ENCODE results near the gene C1orf232.

The C1orf232 gene

DNA sequence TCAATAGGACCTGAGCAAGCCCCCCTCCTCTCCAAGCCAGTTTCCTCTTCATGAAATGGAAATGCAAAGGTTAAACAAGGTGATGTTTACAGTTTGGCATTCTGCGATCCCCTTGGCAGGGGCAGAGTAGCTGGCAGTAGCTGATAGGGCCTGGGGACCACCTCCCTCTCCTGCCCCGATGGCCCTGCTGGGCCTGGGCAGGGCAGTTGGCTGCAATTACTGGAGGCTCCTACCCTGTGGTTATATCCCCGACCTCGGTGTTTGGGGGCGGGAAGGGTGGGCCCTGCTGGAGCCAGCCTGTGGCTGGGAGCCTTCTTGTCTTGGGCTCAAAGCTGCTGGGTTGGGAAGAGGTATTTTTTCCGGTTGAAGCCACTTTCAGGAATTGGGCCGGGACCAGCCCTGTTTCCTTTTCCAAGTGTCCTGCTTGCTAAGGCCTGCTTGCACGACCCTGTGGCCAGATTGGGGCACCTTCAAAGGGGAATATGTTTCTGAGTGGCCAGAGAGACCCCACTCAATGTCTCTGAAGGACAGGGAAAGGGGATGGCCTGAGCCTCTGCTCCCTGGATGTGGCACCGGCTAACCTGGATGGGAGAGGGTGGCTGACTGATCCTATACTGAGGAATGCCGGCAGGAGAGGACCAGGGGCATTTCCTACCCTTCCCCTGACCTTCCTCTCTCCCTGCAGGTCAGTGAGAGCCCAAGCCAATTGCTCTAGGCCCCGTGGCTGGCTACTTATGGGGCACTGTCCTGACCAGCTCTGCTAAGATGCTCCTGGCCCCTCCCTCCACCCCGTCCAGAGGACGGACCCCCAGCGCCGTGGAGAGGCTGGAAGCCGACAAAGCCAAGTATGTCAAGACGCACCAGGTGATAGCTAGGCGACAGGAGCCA is 8.0 kb downstream of the C1orf232 start:
- no peak for DNase-seq (ENCODE audit: insufficient read length, low spot score)
- FAIRE-seq = no peak
- TF ChIP-seq POU2F2 (IDR thresholded peaks at IDR 0.05; ENCODE audit: low read depth, low read length) = no peak
- TF ChIP-seq PAX5 (IDR thresholded peaks at IDR 0.05; ENCODE audit: insufficient read depth, low read length, severe bottlenecking) = no peak
- TF ChIP-seq SPI1 (IDR thresholded peaks at IDR 0.05; ENCODE audit: low read depth, low read length) = no peak
- TF ChIP-seq POLR2AphosphoS5 (IDR thresholded peaks at IDR 0.05; ENCODE audit: low read depth, low read length) = no peak
- no peak for TF ChIP-seq TAF1 (IDR thresholded peaks at IDR 0.05; ENCODE audit: low read depth, low read length)
- TF ChIP-seq POLR2A (IDR thresholded peaks at IDR 0.05; ENCODE audit: low read depth, low read length) = no peak

DNA sequence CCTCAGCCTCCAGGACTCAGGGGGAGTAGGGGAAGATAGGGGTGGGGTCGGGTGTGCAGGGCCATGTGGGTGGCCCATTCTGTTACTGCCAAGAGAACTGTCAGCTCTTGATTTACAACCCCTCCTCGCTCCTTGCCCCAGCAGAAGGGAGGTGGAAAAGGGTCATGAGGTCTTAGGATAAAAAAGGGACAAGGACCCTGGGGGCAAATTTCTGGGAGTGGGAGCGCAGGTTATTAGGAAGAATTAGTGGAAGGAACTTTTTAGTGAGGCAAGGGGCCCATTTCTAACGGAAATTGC is 9.1 kb downstream of the C1orf232 start:
- no peak for FAIRE-seq
- no peak for DNase-seq (ENCODE audit: insufficient read length, low spot score)
- TF ChIP-seq PAX5 (IDR thresholded peaks at IDR 0.05; ENCODE audit: insufficient read depth, low read length, severe bottlenecking) (no peak), POLR2A (IDR thresholded peaks at IDR 0.05; ENCODE audit: low read depth, low read length) (no peak), SPI1 (IDR thresholded peaks at IDR 0.05; ENCODE audit: low read depth, low read length) (no peak), TAF1 (IDR thresholded peaks at IDR 0.05; ENCODE audit: low read depth, low read length) (no peak), POLR2AphosphoS5 (IDR thresholded peaks at IDR 0.05; ENCODE audit: low read depth, low read length) (no peak), POU2F2 (IDR thresholded peaks at IDR 0.05; ENCODE audit: low read depth, low read length) (no peak)

DNA sequence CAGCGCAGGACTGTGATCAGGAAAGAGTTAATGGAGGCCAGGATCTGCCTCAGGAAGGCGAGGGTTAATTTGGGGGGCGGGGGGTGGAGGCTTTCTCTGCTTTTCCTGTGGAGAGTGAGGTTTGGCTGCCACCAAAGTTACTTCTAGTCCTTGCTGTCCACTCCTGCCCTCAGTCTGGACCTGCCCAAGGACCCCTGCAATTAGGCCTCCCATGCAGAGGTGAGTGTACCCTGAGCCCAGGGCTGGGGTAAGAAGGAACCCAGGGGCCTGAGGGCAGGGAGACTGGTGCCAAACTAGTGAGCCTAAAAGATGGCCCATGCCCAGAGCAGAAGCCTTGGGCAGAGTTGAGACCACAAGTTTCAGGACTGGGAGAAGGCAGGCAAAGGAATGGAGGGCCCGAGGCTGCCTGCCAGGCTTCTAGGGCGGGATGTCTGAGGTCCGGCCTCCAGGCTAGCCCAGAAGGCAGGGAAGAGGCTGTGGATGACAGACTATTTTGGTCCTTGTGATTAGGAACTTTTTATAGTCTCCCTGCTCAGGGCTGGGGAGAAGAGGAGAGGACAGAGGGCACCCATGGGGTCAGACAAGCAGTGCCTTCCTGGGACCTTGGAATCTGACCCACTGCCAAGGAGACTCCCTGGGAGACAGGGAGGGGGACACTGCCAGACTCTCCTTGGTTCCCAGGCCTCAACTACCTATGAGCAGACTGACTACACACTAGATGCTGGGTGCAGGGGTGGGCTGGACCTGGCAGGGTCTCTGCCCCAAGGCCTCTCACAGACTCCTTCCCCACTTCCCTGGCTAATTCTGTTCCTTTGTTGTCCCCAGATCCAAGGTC is 9.6 kb downstream of the C1orf232 start, which contains the start of gene FAM110D:
Gene FAM110D, plus strand, starts transcription at position 172 of the 835 bp plus-strand sequence. CDS start 2,213 bp downstream, outside the sequence.
- TF ChIP-seq TAF1 (IDR thresholded peaks at IDR 0.05; ENCODE audit: low read depth, low read length) (no peak), POLR2AphosphoS5 (IDR thresholded peaks at IDR 0.05; ENCODE audit: low read depth, low read length) (no peak), SPI1 (IDR thresholded peaks at IDR 0.05; ENCODE audit: low read depth, low read length) (no peak), PAX5 (IDR thresholded peaks at IDR 0.05; ENCODE audit: insufficient read depth, low read length, severe bottlenecking) (no peak), POLR2A (IDR thresholded peaks at IDR 0.05; ENCODE audit: low read depth, low read length) (no peak), POU2F2 (IDR thresholded peaks at IDR 0.05; ENCODE audit: low read depth, low read length) (no peak)
- DNase-seq (ENCODE audit: insufficient read length, low spot score) = no peak
- FAIRE-seq = no peak

DNA sequence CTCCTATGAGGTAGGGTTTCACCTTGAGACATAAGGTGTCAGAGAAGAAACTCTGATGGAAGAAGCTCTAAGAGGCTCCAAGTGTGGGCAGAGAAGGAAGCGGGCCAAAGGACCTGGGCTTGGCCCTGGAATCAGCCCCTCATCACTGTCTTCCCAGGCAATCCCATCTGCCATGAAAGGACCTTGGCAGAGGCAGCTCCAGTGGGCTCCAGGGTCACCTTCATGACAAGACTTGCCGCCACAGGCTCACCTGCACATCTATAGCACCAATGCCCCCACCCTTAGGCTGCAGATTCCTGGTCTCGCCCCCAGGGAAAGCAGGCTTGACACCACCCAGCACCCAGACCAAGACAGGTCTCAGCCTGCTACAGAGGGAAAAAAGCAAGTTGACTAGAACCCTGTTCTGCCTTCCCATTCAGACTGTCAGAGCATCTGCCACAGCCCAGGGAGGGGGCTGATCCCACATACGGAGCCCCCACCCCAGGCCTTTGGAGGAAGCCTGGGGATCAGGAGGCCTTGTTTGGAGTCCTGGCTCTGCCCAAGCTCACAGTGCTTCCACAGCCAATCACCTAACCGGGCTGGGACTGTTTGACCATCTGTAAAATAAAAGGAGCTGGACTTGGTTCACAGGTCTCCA is 10.4 kb downstream of the C1orf232 start:
- FAIRE-seq (no peak), DNase-seq (ENCODE audit: insufficient read length, low spot score) (no peak)
- TF ChIP-seq POLR2A (IDR thresholded peaks at IDR 0.05; ENCODE audit: low read depth, low read length) (no peak), POLR2AphosphoS5 (IDR thresholded peaks at IDR 0.05; ENCODE audit: low read depth, low read length) (no peak), PAX5 (IDR thresholded peaks at IDR 0.05; ENCODE audit: insufficient read depth, low read length, severe bottlenecking) (no peak), TAF1 (IDR thresholded peaks at IDR 0.05; ENCODE audit: low read depth, low read length) (no peak), SPI1 (IDR thresholded peaks at IDR 0.05; ENCODE audit: low read depth, low read length) (no peak)

DNA sequence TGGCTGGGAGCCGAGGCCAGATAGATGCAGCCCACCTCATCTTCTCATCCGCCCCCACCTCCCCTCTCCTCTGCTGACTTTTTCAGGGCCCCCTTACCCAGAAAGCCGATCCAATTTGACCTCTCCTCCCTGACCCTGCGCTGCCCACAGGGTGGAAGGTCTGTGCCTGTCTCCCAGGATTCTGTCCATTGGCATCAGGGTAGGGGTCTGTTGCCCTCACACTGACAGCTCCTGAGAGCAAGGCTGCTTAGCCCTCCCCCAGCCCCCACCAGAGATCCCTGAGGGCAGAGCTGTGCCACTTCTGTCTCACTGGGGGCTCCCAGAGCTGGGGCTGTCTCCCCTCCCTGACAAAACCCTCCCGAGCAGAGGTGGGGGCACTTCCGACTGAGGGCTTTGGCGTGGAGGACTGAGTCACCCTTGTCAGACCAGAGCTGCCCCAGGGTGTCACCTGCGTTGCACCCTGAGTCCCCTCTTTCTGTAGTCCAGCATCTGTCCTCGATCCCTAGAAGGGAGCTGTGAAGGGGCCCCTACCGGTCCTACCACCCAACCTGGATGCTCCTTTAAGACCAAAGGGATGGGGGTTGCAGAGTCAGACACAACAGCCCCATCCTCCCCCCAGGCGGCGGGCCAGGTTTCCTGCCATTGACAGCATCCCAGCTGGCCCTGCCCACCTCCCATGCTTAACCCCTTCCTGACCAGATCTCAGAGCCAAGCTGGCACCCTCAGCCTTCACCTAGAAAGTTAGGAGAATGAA is 12.3 kb downstream of the C1orf232 start:
- TF ChIP-seq POLR2AphosphoS5 (IDR thresholded peaks at IDR 0.05; ENCODE audit: low read depth, low read length) = no peak
- no peak for TF ChIP-seq TAF1 (IDR thresholded peaks at IDR 0.05; ENCODE audit: low read depth, low read length)
- no peak for TF ChIP-seq SPI1 (IDR thresholded peaks at IDR 0.05; ENCODE audit: low read depth, low read length)
- no peak for TF ChIP-seq POU2F2 (IDR thresholded peaks at IDR 0.05; ENCODE audit: low read depth, low read length)
- no peak for TF ChIP-seq POLR2A (IDR thresholded peaks at IDR 0.05; ENCODE audit: low read depth, low read length)
- TF ChIP-seq PAX5 (IDR thresholded peaks at IDR 0.05; ENCODE audit: insufficient read depth, low read length, severe bottlenecking) = no peak
- DNase-seq (ENCODE audit: insufficient read length, low spot score) (no peak), FAIRE-seq (no peak)

DNA sequence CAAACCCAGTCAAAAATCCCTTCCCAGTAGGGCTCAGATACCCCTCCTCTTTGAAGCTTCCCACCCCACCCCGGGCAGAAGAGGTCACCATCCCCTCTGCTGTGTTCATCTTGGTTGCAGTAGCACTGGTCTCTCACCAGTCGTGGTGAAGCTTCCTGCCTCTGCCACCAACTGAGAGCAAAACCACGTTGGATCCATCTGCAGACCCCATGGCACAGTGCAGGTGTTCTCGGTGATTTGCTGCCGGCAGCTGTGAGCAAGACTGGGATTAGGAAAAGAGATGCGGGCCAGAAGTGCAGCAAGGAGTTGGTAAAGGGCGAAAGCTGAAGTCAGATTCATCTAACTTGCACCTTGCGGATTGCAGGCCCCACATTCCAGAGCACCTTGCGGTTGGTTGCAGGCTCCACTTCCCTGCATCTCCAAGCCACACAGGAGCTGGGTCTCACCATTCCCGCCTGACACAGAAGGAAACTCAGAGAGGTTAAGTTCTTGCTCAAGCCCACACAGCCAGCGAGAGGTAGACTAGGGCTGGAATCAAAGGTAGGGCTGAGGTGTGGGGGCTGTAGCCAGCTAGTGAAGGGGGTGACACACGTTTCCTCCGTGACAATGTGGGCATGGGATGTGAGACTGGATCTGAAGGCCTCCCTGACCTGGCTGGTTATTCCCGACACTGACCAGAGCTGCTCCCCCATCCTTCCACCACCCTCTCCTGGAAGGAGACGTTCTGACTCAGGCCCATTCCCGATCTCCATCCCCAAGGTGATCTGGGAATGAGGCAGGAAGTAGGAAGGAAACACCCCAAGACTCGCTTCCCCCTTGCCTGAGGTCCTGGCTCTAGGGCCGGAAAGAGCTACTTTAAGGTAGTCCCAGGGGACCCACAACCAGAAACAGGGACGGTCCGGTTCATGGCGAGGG is 13.1 kb downstream of the C1orf232 start:
- TF ChIP-seq TAF1 (IDR thresholded peaks at IDR 0.05; ENCODE audit: low read depth, low read length) (no peak), POLR2A (IDR thresholded peaks at IDR 0.05; ENCODE audit: low read depth, low read length) (no peak), POU2F2 (IDR thresholded peaks at IDR 0.05; ENCODE audit: low read depth, low read length) (no peak), SPI1 (IDR thresholded peaks at IDR 0.05; ENCODE audit: low read depth, low read length) (no peak), PAX5 (IDR thresholded peaks at IDR 0.05; ENCODE audit: insufficient read depth, low read length, severe bottlenecking) (no peak), POLR2AphosphoS5 (IDR thresholded peaks at IDR 0.05; ENCODE audit: low read depth, low read length) (no peak)
- no peak for DNase-seq (ENCODE audit: insufficient read length, low spot score)
- FAIRE-seq = no peak

DNA sequence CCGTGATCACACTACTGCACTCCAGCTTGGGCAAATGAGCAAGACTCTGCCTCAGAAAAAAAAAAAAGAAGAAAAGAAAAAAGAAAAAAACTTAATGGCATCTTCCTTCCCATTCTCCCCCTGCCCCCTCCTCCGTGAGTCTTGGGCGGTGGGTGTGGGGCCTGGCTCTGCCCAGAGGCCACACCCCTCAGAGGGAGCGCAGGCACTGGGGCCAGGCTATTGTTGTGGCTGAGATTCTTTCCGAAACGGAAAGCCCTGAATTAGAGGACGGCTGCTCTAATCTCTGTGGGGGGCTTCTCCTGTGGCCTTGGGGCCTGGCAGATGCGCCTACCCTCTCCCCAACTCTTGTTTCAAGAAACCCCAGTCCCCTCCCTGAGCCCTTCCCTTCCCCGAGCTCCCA is 14.0 kb downstream of the C1orf232 start:
- no peak for DNase-seq (ENCODE audit: insufficient read length, low spot score)
- FAIRE-seq = no peak
- TF ChIP-seq SPI1 (IDR thresholded peaks at IDR 0.05; ENCODE audit: low read depth, low read length) (no peak), TAF1 (IDR thresholded peaks at IDR 0.05; ENCODE audit: low read depth, low read length) (no peak), POLR2A (IDR thresholded peaks at IDR 0.05; ENCODE audit: low read depth, low read length) (no peak), POU2F2 (IDR thresholded peaks at IDR 0.05; ENCODE audit: low read depth, low read length) (no peak), PAX5 (IDR thresholded peaks at IDR 0.05; ENCODE audit: insufficient read depth, low read length, severe bottlenecking) (no peak), POLR2AphosphoS5 (IDR thresholded peaks at IDR 0.05; ENCODE audit: low read depth, low read length) (no peak)

Measured in GM12891 (cell line).